ENCODE measurements around the gene P2RX3. TPM values are rescaled to one million over a fixed set of nuclear protein-coding genes. Genes with fewer than 3 reads are reported as not detected.

Gene P2RX3
- total and polyA plus RNA-seq, 9 donors: 0.12 to 0.13 TPM; not detected in 7

DNA sequence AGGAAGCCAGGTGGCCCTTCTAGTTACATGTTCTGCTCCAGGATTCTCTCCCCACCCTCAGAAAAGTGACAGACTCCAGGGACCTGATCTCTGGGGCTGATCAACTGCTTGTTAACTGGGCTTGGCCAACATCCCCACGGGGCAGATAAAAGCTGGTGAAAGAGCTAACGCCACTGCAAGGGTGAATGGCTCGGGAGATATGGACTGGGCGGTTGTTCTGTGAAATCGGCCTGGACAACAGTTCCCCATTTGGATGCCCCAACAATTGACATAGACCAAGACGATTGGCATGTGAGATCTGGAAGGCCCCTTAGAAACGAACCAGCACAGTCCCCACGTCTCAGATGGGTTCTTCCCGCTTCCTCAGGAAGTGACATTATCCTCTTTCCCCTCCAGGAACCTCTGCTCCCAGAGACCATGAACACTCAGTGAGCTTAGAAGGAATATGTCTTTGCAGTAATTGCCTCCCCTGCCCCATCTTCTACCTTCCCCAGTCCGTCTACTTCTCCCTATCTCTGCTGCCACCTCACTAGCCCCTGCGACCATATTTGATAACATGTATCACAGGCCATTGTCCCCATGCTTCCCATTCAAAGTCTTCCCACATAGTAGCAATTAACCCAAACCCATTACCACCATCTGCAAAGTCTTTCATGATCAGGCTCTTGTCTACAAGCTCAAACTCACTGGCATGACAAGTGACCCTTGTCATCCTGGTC is 57.9 kb downstream of the P2RX3 start:
- WGBS, 3 donors: 80 to 87% (median 86%) methylated on average over 11 of the region's 11 CpGs
- intact Hi-C loops (cut with DNase I): no loop called here
- H3K4me1 ChIP-seq (ENCODE audit: insufficient read depth): no peaks in the 10 kb centered on the region

DNA sequence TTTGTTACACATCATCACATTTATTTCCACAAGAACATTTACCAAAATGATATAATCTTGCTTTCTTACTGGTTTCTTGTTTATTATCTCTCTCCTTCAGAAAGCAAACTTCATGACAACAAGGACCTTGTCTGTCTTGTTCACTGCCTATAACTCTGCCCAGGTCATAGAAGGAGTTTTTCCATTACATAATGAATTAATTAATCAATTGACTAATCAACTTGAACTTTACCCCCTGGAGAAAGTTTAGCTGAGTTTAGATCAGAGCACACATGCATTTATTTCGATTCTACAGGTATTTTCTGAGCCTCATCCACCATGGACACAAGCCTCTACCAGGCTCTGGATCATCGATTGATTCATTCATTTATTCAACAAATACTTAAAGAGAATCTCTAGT is 58.6 kb downstream of the P2RX3 start:
- Histone ChIP-seq H3K9me3 (no peaks in the 10 kb centered on the region), H3K27ac (no peak overlapping the region), H3K4me3 (no peak overlapping the region), H3K27me3 (no peaks in the 10 kb centered on the region), H3K4me1 (ENCODE audit: insufficient read depth) (no peaks in the 10 kb centered on the region), H3K36me3 (no peaks in the 10 kb centered on the region)
- no peak for DNase-seq
- intact Hi-C loops (cut with DNase I): no loop called here
- TF ChIP-seq, protein P1, sequence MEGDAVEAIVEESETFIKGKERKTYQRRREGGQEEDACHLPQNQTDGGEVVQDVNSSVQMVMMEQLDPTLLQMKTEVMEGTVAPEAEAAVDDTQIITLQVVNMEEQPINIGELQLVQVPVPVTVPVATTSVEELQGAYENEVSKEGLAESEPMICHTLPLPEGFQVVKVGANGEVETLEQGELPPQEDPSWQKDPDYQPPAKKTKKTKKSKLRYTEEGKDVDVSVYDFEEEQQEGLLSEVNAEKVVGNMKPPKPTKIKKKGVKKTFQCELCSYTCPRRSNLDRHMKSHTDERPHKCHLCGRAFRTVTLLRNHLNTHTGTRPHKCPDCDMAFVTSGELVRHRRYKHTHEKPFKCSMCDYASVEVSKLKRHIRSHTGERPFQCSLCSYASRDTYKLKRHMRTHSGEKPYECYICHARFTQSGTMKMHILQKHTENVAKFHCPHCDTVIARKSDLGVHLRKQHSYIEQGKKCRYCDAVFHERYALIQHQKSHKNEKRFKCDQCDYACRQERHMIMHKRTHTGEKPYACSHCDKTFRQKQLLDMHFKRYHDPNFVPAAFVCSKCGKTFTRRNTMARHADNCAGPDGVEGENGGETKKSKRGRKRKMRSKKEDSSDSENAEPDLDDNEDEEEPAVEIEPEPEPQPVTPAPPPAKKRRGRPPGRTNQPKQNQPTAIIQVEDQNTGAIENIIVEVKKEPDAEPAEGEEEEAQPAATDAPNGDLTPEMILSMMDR (IDR thresholded peaks at IDR 0.05): no peak
- TF ChIP-seq EP300 (IDR thresholded peaks at IDR 0.05) (no peak), POLR2A (IDR thresholded peaks at IDR 0.05) (no peak)
- WGBS, 3 donors: 63 to 69% (median 69%) methylated on average over 2 of the region's 2 CpGs

More for the DNA sequence above, 57.9 kb downstream of the P2RX3 start:
- Histone ChIP-seq H3K27me3 (no peaks in the 10 kb centered on the region), H3K9me3 (no peaks in the 10 kb centered on the region), H3K36me3 (no peaks in the 10 kb centered on the region), H3K4me3 (no peak overlapping the region), H3K27ac (no peak overlapping the region)
- DNase-seq: no peak
- TF ChIP-seq, protein P1 (IDR thresholded peaks at IDR 0.05): no peak
- TF ChIP-seq POLR2A (IDR thresholded peaks at IDR 0.05): no peak
- no peak for TF ChIP-seq EP300 (IDR thresholded peaks at IDR 0.05)

DNA sequence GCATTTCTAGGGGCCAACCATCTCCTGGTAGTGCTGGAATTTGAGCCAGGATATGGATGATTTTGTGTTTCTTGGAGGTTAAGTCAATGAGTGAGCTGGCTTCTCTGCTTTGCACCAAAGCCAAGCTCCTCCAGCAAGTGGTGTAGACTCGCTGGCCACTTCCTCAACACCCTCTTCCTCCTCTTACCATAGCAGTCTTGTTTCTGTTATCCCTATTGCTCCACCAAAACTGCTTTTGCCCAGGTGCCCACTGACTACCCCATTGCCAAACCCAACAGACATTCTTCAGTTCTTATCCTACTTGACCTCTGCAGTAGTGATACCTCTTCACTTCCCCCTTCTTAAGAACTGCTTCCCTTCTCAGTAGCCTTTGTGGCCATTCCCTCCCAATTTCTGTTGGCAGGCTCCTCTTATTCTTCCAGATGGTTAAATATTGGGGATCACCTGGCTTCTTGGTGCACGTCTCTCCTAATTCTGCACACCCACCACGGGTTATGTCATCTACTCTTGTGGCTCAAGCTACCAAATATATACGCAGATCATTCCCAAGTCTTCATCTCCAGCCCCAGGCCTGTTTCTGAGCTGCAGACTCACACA is 59.3 kb downstream of the P2RX3 start:
- Histone ChIP-seq H3K27ac (no peak overlapping the region), H3K4me3 (no peak overlapping the region), H3K9me3 (no peaks in the 10 kb centered on the region), H3K36me3 (no peaks in the 10 kb centered on the region), H3K4me1 (ENCODE audit: insufficient read depth) (no peaks in the 10 kb centered on the region), H3K27me3 (no peaks in the 10 kb centered on the region)
- TF ChIP-seq, protein P1 (IDR thresholded peaks at IDR 0.05): no peak
- TF ChIP-seq POLR2A (IDR thresholded peaks at IDR 0.05): no peak
- TF ChIP-seq EP300 (IDR thresholded peaks at IDR 0.05): no peak
- WGBS, 3 donors: 74 to 89% (median 76%) methylated on average over 4 of the region's 4 CpGs
- DNase-seq: no peak
- intact Hi-C loops (cut with DNase I): no loop called here

DNA sequence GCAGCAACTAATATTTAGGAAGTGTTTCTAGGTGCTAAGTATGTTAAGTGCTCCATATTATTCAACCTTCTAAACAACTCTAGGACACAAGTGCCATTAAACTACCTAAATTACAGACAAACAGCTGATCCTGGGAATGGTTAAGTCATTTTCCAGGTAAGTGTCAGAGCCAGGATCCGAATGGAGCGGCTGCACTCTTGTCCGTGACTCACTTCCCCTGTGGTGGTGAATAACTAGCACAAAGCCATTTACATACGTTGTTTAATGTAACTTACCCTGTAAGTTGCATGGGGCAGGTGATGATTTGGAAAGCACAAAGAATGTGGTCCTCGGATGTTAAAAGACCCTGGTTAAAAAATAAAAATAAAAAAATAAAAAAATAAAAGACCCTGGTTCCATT is 61.1 kb downstream of the P2RX3 start:
- H3K27ac ChIP-seq: no peak overlapping the region
- TF ChIP-seq, protein P1 (IDR thresholded peaks at IDR 0.05): no peak
- no peak for TF ChIP-seq EP300 (IDR thresholded peaks at IDR 0.05)
- no peak for TF ChIP-seq POLR2A (IDR thresholded peaks at IDR 0.05)

More for the DNA sequence above, 61.1 kb downstream of the P2RX3 start:
- Histone ChIP-seq H3K27me3 (no peaks in the 10 kb centered on the region), H3K4me3 (no peak overlapping the region), H3K9me3 (no peaks in the 10 kb centered on the region), H3K36me3 (no peaks in the 10 kb centered on the region), H3K4me1 (ENCODE audit: insufficient read depth) (no peaks in the 10 kb centered on the region)
- intact Hi-C loops (cut with DNase I): no loop called here
- DNase-seq: no peak
- WGBS, 3 donors: 71 to 77% (median 76%) methylated on average over 5 of the region's 5 CpGs

All from ovary (tissue), 9 donors.